GM06990 (cell line): Measurements from ENCODE around the gene MAGI1.

Experiments
- DNase-seq: peaks from one replicate; pipeline ENCODE4 v3.0.0-alpha.2; 2011; ENCODE audit not compliant: insufficient read length; ENCODE audit errors: extremely low read depth
- H3K27me3 ChIP-seq: replicated peaks from 2 replicates; pipeline ENCODE4 v1.6.0; 2011; ENCODE audit warnings: low read length; ENCODE audit not compliant: control insufficient read depth, insufficient read depth
- H3K36me3 ChIP-seq: 2 replicates; pipeline ENCODE4 v1.5.1; 2011; ENCODE audit warnings: low read length; ENCODE audit not compliant: control insufficient read depth, insufficient read depth
- H3K4me3 ChIP-seq: replicated peaks from 2 replicates; pipeline ENCODE4 v1.5.1; 2011; ENCODE audit warnings: low read depth, mild to moderate bottlenecking, control low read depth, low read length
- CTCF ChIP-seq: IDR thresholded peaks from 2 replicates; pipeline ENCODE4 v1.5.1; 2011; ENCODE audit warnings: low read length, control low read depth, mild to moderate bottlenecking, inconsistent platforms; ENCODE audit not compliant: insufficient read depth, poor library complexity, severe bottlenecking

The MAGI1 gene

GRCh38 chr3:65344846-65345245 lies 693.9 kb downstream of the MAGI1 start:
- no peak for DNase-seq
- Histone ChIP-seq H3K36me3 (no peaks in the 10 kb centered on the region), H3K27me3 (no peaks in the 10 kb centered on the region), H3K4me3 (no peak overlapping the region)
- TF ChIP-seq CTCF: no peak

GRCh38 chr3:65344444-65344843 lies 694.3 kb downstream of the MAGI1 start:
- Histone ChIP-seq H3K4me3 (no peak overlapping the region), H3K27me3 (no peaks in the 10 kb centered on the region), H3K36me3 (no peaks in the 10 kb centered on the region)
- no peak for DNase-seq
- TF ChIP-seq CTCF: no peak

- no peak for DNase-seq
- no peak overlapping the region for H3K4me3 ChIP-seq
- no peaks in the 10 kb centered on the region for H3K36me3 ChIP-seq
- no peaks in the 10 kb centered on the region for H3K27me3 ChIP-seq
- TF ChIP-seq CTCF: no peak
These were observed 695.0 kb downstream of the MAGI1 start for GRCh38 chr3:65343736-65344135.

- no peaks in the 10 kb centered on the region for H3K36me3 ChIP-seq
- H3K27me3 ChIP-seq: no peaks in the 10 kb centered on the region
- TF ChIP-seq CTCF: no peak
- no peak for DNase-seq
- no peak overlapping the region for H3K4me3 ChIP-seq
These were observed 695.7 kb downstream of the MAGI1 start for GRCh38 chr3:65343026-65343425.

GRCh38 chr3:65342084-65342683 lies 696.5 kb downstream of the MAGI1 start:
- Histone ChIP-seq H3K27me3 (no peaks in the 10 kb centered on the region), H3K36me3 (no peaks in the 10 kb centered on the region), H3K4me3 (no peak overlapping the region)
- TF ChIP-seq CTCF: peak; percentile 59
- peak; percentile 33 for DNase-seq

- no peak overlapping the region for H3K4me3 ChIP-seq
- H3K27me3 ChIP-seq: no peaks in the 10 kb centered on the region
- no peak for TF ChIP-seq CTCF
- H3K36me3 ChIP-seq: no peaks in the 10 kb centered on the region
- DNase-seq: no peak
These were observed 699.5 kb downstream of the MAGI1 start for GRCh38 chr3:65339192-65339740.
